K562 (cell line): Measurements from ENCODE around the gene RET.

Experiments
- ERF ChIP-seq: fragments of 450-650 bp; formaldehyde crosslinking; IDR thresholded peaks from 2 replicates; pipeline ENCODE4 v1.4.0; 2020; ENCODE audit warnings: mild to moderate bottlenecking, mixed read lengths
- IRF1 ChIP-seq: sonication (generic); formaldehyde crosslinking; IDR thresholded peaks from 2 replicates; pipeline ENCODE4 v1.8.0; 2022; ENCODE audit warnings: missing genetic modification reagents, mild to moderate bottlenecking, borderline replicate concordance
- POLR2AphosphoS5 ChIP-seq: IDR thresholded peaks from 2 replicates; pipeline ENCODE4 v1.6.1; 2011; ENCODE audit warnings: mild to moderate bottlenecking, low read depth, low read length, moderate library complexity; ENCODE audit not compliant: control insufficient read depth, insufficient read depth
- SAP30 ChIP-seq: fragments of 200-600 bp; sonication (generic); IDR thresholded peaks from 2 replicates; pipeline ENCODE4 v1.6.1; 2012; ENCODE audit warnings: borderline replicate concordance, low read depth, mild to moderate bottlenecking, moderate library complexity, low read length, control low read depth, inconsistent platforms; ENCODE audit not compliant: insufficient read depth, poor library complexity, severe bottlenecking
- TF ChIP-seq, protein P1 (sequence below): fragments of 200-600 bp; sonication (generic); IDR thresholded peaks from one replicate; pipeline ENCODE4 v1.6.1; 2012; ENCODE audit warnings: mild to moderate bottlenecking, low read depth, low read length, inconsistent platforms
- TF ChIP-seq, protein P2 (sequence below): sonication (generic); formaldehyde crosslinking; IDR thresholded peaks from 2 replicates; pipeline ENCODE4 v1.8.1; 2022; ENCODE audit warnings: missing genetic modification reagents
- TF ChIP-seq, protein P3 (sequence below): fragments of 450-650 bp; conservative IDR thresholded peaks from 2 replicates; pipeline ENCODE4 v1.6.1; 2016; ENCODE audit warnings: missing genetic modification characterization, low read depth, mild to moderate bottlenecking, missing compliant biosample characterization, moderate library complexity
- TF ChIP-seq, protein P4 (sequence below), 3 experiments: IDR thresholded peaks in 2 of 3; conservative IDR thresholded peaks in 1 of 3; 2 replicates each; pipeline ENCODE4 v1.5.1; 2011 to 2012; ENCODE audit warnings: low read length in 3 of 3, mild to moderate bottlenecking in 3 of 3, control low read depth in 2 of 3, improper control_type of control experiment in 1 of 3, inconsistent platforms in 1 of 3, low read depth in 1 of 3, mixed read lengths in 1 of 3, moderate library complexity in 1 of 3; ENCODE audit not compliant: insufficient read depth in 2 of 3
- TF ChIP-seq, protein P5 (sequence below): fragments of 200-800 bp; sonication (Bioruptor generic); IDR thresholded peaks from 2 replicates; pipeline ENCODE4 v1.6.1; 2016; ENCODE audit warnings: missing genetic modification characterization, missing compliant biosample characterization

GRCh38 chr10:43131256-43131655 is 54.4 kb downstream of the RET start:
- TF ChIP-seq, protein P1, sequence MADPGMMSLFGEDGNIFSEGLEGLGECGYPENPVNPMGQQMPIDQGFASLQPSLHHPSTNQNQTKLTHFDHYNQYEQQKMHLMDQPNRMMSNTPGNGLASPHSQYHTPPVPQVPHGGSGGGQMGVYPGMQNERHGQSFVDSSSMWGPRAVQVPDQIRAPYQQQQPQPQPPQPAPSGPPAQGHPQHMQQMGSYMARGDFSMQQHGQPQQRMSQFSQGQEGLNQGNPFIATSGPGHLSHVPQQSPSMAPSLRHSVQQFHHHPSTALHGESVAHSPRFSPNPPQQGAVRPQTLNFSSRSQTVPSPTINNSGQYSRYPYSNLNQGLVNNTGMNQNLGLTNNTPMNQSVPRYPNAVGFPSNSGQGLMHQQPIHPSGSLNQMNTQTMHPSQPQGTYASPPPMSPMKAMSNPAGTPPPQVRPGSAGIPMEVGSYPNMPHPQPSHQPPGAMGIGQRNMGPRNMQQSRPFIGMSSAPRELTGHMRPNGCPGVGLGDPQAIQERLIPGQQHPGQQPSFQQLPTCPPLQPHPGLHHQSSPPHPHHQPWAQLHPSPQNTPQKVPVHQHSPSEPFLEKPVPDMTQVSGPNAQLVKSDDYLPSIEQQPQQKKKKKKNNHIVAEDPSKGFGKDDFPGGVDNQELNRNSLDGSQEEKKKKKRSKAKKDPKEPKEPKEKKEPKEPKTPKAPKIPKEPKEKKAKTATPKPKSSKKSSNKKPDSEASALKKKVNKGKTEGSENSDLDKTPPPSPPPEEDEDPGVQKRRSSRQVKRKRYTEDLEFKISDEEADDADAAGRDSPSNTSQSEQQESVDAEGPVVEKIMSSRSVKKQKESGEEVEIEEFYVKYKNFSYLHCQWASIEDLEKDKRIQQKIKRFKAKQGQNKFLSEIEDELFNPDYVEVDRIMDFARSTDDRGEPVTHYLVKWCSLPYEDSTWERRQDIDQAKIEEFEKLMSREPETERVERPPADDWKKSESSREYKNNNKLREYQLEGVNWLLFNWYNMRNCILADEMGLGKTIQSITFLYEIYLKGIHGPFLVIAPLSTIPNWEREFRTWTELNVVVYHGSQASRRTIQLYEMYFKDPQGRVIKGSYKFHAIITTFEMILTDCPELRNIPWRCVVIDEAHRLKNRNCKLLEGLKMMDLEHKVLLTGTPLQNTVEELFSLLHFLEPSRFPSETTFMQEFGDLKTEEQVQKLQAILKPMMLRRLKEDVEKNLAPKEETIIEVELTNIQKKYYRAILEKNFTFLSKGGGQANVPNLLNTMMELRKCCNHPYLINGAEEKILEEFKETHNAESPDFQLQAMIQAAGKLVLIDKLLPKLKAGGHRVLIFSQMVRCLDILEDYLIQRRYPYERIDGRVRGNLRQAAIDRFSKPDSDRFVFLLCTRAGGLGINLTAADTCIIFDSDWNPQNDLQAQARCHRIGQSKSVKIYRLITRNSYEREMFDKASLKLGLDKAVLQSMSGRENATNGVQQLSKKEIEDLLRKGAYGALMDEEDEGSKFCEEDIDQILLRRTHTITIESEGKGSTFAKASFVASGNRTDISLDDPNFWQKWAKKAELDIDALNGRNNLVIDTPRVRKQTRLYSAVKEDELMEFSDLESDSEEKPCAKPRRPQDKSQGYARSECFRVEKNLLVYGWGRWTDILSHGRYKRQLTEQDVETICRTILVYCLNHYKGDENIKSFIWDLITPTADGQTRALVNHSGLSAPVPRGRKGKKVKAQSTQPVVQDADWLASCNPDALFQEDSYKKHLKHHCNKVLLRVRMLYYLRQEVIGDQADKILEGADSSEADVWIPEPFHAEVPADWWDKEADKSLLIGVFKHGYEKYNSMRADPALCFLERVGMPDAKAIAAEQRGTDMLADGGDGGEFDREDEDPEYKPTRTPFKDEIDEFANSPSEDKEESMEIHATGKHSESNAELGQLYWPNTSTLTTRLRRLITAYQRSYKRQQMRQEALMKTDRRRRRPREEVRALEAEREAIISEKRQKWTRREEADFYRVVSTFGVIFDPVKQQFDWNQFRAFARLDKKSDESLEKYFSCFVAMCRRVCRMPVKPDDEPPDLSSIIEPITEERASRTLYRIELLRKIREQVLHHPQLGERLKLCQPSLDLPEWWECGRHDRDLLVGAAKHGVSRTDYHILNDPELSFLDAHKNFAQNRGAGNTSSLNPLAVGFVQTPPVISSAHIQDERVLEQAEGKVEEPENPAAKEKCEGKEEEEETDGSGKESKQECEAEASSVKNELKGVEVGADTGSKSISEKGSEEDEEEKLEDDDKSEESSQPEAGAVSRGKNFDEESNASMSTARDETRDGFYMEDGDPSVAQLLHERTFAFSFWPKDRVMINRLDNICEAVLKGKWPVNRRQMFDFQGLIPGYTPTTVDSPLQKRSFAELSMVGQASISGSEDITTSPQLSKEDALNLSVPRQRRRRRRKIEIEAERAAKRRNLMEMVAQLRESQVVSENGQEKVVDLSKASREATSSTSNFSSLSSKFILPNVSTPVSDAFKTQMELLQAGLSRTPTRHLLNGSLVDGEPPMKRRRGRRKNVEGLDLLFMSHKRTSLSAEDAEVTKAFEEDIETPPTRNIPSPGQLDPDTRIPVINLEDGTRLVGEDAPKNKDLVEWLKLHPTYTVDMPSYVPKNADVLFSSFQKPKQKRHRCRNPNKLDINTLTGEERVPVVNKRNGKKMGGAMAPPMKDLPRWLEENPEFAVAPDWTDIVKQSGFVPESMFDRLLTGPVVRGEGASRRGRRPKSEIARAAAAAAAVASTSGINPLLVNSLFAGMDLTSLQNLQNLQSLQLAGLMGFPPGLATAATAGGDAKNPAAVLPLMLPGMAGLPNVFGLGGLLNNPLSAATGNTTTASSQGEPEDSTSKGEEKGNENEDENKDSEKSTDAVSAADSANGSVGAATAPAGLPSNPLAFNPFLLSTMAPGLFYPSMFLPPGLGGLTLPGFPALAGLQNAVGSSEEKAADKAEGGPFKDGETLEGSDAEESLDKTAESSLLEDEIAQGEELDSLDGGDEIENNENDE: no peak
- TF ChIP-seq, protein P2, sequence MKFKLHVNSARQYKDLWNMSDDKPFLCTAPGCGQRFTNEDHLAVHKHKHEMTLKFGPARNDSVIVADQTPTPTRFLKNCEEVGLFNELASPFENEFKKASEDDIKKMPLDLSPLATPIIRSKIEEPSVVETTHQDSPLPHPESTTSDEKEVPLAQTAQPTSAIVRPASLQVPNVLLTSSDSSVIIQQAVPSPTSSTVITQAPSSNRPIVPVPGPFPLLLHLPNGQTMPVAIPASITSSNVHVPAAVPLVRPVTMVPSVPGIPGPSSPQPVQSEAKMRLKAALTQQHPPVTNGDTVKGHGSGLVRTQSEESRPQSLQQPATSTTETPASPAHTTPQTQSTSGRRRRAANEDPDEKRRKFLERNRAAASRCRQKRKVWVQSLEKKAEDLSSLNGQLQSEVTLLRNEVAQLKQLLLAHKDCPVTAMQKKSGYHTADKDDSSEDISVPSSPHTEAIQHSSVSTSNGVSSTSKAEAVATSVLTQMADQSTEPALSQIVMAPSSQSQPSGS: no peak
- TF ChIP-seq SAP30: no peak
- TF ChIP-seq, protein P3, sequence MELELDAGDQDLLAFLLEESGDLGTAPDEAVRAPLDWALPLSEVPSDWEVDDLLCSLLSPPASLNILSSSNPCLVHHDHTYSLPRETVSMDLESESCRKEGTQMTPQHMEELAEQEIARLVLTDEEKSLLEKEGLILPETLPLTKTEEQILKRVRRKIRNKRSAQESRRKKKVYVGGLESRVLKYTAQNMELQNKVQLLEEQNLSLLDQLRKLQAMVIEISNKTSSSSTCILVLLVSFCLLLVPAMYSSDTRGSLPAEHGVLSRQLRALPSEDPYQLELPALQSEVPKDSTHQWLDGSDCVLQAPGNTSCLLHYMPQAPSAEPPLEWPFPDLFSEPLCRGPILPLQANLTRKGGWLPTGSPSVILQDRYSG (tag): no peak
- TF ChIP-seq, protein P4, sequence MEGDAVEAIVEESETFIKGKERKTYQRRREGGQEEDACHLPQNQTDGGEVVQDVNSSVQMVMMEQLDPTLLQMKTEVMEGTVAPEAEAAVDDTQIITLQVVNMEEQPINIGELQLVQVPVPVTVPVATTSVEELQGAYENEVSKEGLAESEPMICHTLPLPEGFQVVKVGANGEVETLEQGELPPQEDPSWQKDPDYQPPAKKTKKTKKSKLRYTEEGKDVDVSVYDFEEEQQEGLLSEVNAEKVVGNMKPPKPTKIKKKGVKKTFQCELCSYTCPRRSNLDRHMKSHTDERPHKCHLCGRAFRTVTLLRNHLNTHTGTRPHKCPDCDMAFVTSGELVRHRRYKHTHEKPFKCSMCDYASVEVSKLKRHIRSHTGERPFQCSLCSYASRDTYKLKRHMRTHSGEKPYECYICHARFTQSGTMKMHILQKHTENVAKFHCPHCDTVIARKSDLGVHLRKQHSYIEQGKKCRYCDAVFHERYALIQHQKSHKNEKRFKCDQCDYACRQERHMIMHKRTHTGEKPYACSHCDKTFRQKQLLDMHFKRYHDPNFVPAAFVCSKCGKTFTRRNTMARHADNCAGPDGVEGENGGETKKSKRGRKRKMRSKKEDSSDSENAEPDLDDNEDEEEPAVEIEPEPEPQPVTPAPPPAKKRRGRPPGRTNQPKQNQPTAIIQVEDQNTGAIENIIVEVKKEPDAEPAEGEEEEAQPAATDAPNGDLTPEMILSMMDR (IDR thresholded peaks at IDR 0.05 in 2 of 3, conservative IDR thresholded peaks at IDR 0.05 in 1 of 3; ENCODE audit: insufficient read depth in 2 of 3, low read depth in 1 of 3, low read length in 3 of 3): no peak
- no peak for TF ChIP-seq ERF (CRISPR knock-in tag)
- no peak for TF ChIP-seq POLR2AphosphoS5
- TF ChIP-seq, protein P5, sequence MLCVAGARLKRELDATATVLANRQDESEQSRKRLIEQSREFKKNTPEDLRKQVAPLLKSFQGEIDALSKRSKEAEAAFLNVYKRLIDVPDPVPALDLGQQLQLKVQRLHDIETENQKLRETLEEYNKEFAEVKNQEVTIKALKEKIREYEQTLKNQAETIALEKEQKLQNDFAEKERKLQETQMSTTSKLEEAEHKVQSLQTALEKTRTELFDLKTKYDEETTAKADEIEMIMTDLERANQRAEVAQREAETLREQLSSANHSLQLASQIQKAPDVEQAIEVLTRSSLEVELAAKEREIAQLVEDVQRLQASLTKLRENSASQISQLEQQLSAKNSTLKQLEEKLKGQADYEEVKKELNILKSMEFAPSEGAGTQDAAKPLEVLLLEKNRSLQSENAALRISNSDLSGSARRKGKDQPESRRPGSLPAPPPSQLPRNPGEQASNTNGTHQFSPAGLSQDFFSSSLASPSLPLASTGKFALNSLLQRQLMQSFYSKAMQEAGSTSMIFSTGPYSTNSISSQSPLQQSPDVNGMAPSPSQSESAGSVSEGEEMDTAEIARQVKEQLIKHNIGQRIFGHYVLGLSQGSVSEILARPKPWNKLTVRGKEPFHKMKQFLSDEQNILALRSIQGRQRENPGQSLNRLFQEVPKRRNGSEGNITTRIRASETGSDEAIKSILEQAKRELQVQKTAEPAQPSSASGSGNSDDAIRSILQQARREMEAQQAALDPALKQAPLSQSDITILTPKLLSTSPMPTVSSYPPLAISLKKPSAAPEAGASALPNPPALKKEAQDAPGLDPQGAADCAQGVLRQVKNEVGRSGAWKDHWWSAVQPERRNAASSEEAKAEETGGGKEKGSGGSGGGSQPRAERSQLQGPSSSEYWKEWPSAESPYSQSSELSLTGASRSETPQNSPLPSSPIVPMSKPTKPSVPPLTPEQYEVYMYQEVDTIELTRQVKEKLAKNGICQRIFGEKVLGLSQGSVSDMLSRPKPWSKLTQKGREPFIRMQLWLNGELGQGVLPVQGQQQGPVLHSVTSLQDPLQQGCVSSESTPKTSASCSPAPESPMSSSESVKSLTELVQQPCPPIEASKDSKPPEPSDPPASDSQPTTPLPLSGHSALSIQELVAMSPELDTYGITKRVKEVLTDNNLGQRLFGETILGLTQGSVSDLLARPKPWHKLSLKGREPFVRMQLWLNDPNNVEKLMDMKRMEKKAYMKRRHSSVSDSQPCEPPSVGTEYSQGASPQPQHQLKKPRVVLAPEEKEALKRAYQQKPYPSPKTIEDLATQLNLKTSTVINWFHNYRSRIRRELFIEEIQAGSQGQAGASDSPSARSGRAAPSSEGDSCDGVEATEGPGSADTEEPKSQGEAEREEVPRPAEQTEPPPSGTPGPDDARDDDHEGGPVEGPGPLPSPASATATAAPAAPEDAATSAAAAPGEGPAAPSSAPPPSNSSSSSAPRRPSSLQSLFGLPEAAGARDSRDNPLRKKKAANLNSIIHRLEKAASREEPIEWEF (CRISPR knock-in tag): no peak
- no peak for TF ChIP-seq IRF1
